ENCODE measurements around the gene RPS10.

Gene RPS10

DNA sequence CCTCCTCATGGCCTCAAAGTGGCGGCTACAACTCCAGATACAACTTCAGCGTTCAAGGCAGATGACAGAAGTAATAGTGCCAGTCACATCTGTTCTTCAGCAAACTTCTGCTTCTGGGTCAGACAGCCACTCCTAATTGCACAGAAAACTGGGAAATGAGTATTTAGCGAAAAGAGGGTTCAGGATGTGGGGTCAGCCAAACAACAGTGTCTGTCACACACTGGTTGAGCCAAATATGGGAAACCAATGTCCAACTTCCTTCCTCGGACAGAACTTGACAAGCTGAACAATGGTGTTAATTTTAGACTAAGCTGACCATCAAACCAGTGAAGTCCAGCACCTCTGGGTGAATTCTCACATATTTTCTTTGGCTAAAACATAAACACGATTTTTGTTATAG lies 55.5 kb downstream of the RPS10 start:
- no peak for DNase-seq (ENCODE audit: low spot score)

DNA sequence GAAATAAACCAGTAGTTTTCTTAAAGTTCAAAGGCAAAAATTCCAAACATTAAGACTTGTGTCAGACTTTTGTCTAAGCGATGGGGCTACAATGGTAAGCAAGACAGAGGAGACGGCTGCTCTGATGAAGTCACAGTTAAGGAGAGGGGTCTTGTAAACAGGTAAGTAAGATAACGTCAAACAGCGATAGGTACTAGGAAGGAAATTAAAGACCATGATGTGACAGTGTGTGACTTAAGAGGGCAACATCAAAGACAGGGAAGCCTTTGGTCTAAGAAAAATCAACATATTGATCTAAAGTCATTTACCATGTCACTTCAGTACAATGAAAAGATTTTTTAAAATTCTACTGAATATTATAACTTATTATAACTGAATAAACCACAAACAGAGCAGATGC lies 56.5 kb downstream of the RPS10 start:
- no peak for DNase-seq (ENCODE audit: low spot score)

All from CD4-positive, alpha-beta T cell treated with Interleukin-6 at 100 ng/mL for 8 hours (primary cell).